ENCODE results near the gene ZBTB45. TPM values are rescaled to one million over a fixed set of nuclear protein-coding genes. Genes with fewer than 3 reads are reported as not detected.
"Not testable (repeated sequence)": the region's sequence is repeated elsewhere in the genome, so short reads cannot be mapped to it uniquely, and the experiment has no call there.

ZBTB45 gene
- total RNA-seq, 4 donors from 2014 or later: 9.8 to 14.0 (median 13.4) TPM

DNA sequence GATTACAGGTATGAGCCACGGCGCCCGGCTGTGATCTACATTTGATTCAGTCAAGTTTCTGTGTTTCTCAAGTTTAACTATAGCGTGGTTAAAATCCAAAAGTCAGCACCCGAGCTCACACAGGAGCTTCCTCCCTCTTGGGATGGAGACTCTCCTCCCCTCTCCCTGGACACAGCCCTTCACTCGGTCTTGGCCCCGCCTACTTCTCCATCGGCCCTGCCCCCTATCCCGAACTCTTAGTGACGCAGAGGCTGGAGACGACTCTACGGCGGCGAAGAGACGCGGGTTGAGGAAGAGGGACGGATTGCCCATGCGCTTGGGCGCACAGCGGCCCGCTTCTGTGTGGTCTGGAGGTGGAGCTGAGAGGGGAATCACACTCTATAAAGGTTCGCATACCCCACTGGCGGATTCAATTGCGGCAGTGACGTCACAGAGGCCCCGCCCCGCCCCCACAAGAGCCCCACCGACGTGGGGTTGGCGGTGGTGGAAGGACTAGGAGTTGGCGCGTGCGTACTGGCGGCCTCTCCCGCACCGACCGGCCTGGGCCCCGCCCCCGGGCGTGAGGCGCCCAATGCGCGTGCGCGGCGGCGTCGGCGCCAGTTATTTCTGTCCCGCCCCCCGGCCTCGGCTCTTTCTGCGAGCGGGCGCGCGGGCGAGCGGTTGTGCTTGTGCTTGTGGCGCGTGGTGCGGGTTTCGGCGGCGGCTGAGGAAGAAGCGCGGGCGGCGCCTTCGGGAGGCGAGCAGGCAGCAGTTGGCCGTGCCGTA is 24.4 kb upstream of the ZBTB45 start, which contains the start of gene TRIM28:
TSS of gene TRIM28 (plus strand) at position 239 of the 765 bp plus-strand sequence. CDS start 694 bp downstream, outside the sequence.
- H3K9me3 ChIP-seq: no peaks in the 10 kb centered on the region
- peak; percentile 97 for ATAC-seq
- WGBS, 2 donors (ENCODE audit: low coverage in 1 of 2): 0 to 7% methylated on average over 3 to 5 of the region's 73 CpGs
- peaks cover 16% of the 10 kb centered on the region for H3K27me3 ChIP-seq
- peaks cover 5 to 49% (median 22%) of the 10 kb centered on the region in 3 donors for H3K4me1 ChIP-seq
- peak within 1 kb of the TSS; percentile 86 to 97 (median 94) for H3K27ac ChIP-seq
- peak within 1 kb of the TSS; percentile 76 to 86 for H3K4me3 ChIP-seq
- TF ChIP-seq CTCF (IDR thresholded peaks at IDR 0.05): peak in 2 of 4 experiments; percentile 5 to 26
- TF ChIP-seq POLR2AphosphoS5 (IDR thresholded peaks at IDR 0.05): peak; percentile 98
- TF ChIP-seq EP300 (IDR thresholded peaks at IDR 0.05): no peak
- TF ChIP-seq POLR2A (IDR thresholded peaks at IDR 0.05): peak; percentile 99
- peaks cover 7 to 36% of the 10 kb centered on the region in 2 donors for H3K36me3 ChIP-seq

DNA sequence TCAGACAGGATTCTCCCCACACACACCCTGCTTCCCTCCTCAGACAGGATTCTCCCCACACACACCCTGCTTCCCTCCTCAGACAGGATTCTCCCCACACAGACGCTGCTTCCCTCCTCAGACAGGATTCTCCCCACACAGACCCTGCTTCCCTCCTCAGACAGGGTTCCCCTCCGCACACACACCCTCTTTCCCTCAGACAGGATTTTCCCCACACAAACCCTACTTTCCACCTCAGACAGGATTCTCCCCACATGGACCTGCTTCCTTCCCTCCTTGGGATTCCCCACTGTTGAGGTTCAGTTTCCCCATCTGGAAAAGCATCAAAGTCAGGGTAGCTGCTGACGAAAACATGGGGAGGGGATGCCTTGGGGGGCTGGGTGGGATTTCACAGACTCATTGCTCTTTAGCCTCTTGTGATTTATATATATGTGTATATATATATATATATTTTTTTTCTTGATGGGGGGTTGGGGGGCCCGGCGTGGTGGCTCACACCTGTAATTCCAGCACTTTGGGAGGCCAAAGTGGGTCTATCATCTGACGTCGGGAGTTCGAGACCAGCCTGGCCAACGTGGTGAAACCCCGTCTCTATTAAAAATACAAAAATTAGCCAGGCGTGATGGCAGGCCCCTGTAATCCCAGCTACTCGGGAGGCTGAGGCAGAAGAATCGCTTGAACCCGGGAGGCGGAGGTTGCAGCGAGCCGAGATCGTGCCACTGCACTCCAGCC is 23.2 kb upstream of the ZBTB45 start:
- peak overlapping the region; percentile 86 to 97 (median 94) for H3K27ac ChIP-seq
- H3K4me3 ChIP-seq: peak overlapping the region in 1 of 2 donors; percentile 86
- ATAC-seq, H3K9me3 ChIP-seq: not testable (repeated sequence)
- H3K27me3 ChIP-seq: peaks cover 28% of the 10 kb centered on the region
- H3K4me1 ChIP-seq: peaks cover 5 to 47% (median 27%) of the 10 kb centered on the region in 3 donors
- WGBS, 2 donors (ENCODE audit: low coverage in 1 of 2): 75 to 84% methylated on average over 3 to 5 of the region's 18 CpGs
- peaks cover 0 to 24% of the 10 kb centered on the region in 2 donors for H3K36me3 ChIP-seq

DNA sequence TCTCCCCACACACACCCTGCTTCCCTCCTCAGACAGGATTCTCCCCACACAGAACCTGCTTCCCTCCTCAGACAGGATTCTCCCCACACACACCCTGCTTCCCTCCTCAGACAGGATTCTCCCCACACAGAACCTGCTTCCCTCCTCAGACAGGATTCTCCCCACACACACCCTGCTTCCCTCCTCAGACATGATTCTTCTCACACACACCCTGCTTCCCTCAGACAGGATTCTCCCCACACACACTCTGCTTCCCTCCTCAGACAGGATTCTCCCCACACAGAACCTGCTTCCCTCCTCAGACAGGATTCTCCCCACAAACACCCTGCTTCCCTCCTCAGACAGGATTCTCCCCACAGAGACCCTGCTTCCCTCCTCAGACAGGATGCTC is 19.6 kb upstream of the ZBTB45 start:
- not testable (repeated sequence) for H3K36me3 ChIP-seq, H3K9me3 ChIP-seq, H3K27ac ChIP-seq, ATAC-seq, H3K4me3 ChIP-seq
- H3K4me1 ChIP-seq: peaks cover 0 to 18% (median 5%) of the 10 kb centered on the region in 3 donors
- peaks cover 44% of the 10 kb centered on the region for H3K27me3 ChIP-seq

- Histone ChIP-seq H3K4me3 (peak overlapping the region in 1 of 2 donors; percentile 40), H3K27me3 (peaks cover 44% of the 10 kb centered on the region), H3K27ac (peak overlapping the region in 1 of 4 donors; percentile 37), H3K4me1 (peaks cover 0 to 15% (median 5%) of the 10 kb centered on the region in 3 donors), H3K36me3 (no peaks in the 10 kb centered on the region), H3K9me3 (no peaks in the 10 kb centered on the region)
- TF ChIP-seq POLR2A (IDR thresholded peaks at IDR 0.05) (no peak), POLR2AphosphoS5 (IDR thresholded peaks at IDR 0.05) (no peak), CTCF (IDR thresholded peaks at IDR 0.05) (no peak), EP300 (IDR thresholded peaks at IDR 0.05) (no peak)
- peak; percentile 31 for ATAC-seq
- WGBS, 2 donors (ENCODE audit: low coverage in 1 of 2): 0 to 10% methylated on average over 1 to 7 of the region's 55 CpGs
Observed at GRCh38 chr19:58538257-58539168, 18.9 kb upstream of the ZBTB45 start.

GRCh38 chr19:58536852-58537798 is 17.5 kb upstream of the ZBTB45 start:
- Histone ChIP-seq H3K9me3 (no peaks in the 10 kb centered on the region), H3K27me3 (peaks cover 48% of the 10 kb centered on the region), H3K4me1 (peaks cover 0 to 9% (median 5%) of the 10 kb centered on the region in 3 donors), H3K36me3 (no peaks in the 10 kb centered on the region), H3K27ac (no peak overlapping the region), H3K4me3 (no peak overlapping the region)
- TF ChIP-seq CTCF (IDR thresholded peaks at IDR 0.05) (no peak), POLR2A (IDR thresholded peaks at IDR 0.05) (no peak), POLR2AphosphoS5 (IDR thresholded peaks at IDR 0.05) (no peak), EP300 (IDR thresholded peaks at IDR 0.05) (no peak)
- no peak for ATAC-seq
- 50 to 88% methylated on average over 1 to 7 of the region's 8 CpGs for WGBS, 2 donors (ENCODE audit: low coverage in 1 of 2)
